WTC11 (cell line): ENCODE results near the gene RNF126. TPM values are rescaled to one million over a fixed set of nuclear protein-coding genes. Genes with fewer than 3 reads are reported as not detected.

Experiments
- CREB1 ChIP-seq: sonication (generic); formaldehyde crosslinking; IDR thresholded peaks from 2 replicates; pipeline ENCODE4 v1.8.0; 2023; ENCODE audit warnings: mild to moderate bottlenecking, missing genetic modification reagents
- PRDM15 ChIP-seq: sonication (generic); formaldehyde crosslinking; IDR thresholded peaks from 2 replicates; pipeline ENCODE4 v1.8.0; 2022; ENCODE audit warnings: missing genetic modification reagents
- USF1 ChIP-seq: sonication (generic); formaldehyde crosslinking; IDR thresholded peaks from 2 replicates; pipeline ENCODE4 v1.8.0; 2022; ENCODE audit warnings: mild to moderate bottlenecking, missing genetic modification reagents
- ZNF532 ChIP-seq: fragments of 250-450 bp; sonication (Bioruptor Pico); IDR thresholded peaks from 2 replicates; pipeline ENCODE4 v1.9.0; 2021; ENCODE audit warnings: mild to moderate bottlenecking, borderline replicate concordance
- total RNA-seq: library from RNA; stranded (reverse); gene quantifications from 3 replicates; pipeline ENCODE4 v1.2.3, GENCODE V29; 2021

Gene RNF126
- total RNA-seq, 1 experiment from 2014 or later: 84.4 TPM

DNA sequence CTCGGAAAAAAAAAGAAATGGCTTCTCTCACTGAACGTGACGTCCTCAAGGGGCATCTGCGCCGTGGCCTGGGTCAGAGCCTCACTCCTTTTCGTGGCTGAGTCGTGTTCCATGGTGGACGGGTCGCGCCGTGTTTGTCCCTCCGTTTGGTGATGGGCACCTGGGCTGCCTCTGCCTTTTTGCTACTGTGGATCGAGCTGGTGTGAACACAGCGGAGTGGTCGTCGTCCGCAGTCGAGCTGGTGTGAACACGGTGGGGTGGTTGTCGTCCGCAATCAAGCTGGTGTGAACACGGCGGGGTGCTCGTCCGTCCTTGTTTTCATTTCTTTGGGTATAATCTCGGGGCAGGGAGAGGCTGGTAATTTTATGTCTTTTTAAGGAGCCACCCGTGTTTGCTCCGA is 61.7 kb downstream of the RNF126 start (continued):
- TF ChIP-seq ZNF532 (CRISPR knock-in tag) (no peak), CREB1 (CRISPR knock-in tag) (no peak), PRDM15 (CRISPR knock-in tag) (no peak), USF1 (CRISPR knock-in tag) (no peak)

Other genes with a start within 250 kb of the RNF126 start
- gene SHC2, start 202.2 kb downstream of the RNF126 start, total RNA-seq: 8.4 to 9.8 TPM (median 9.0 TPM) in 3 replicates
- gene MADCAM1, start 166.7 kb downstream of the RNF126 start, total RNA-seq: 3.2 to 4.7 TPM (median 3.9 TPM) in 3 replicates
- 14.3 to 18.8 TPM (median 14.9 TPM) in 3 replicates for gene TPGS1, start 155.7 kb downstream of the RNF126 start, total RNA-seq
- gene CDC34, start 131.5 kb downstream of the RNF126 start, total RNA-seq: 124 to 129 TPM (median 126 TPM) in 3 replicates
- 0.21 to 0.68 TPM (median 0.60 TPM) in 3 replicates for gene GZMM, start 119.2 kb downstream of the RNF126 start, total RNA-seq
- 758 to 847 TPM (median 841 TPM) in 3 replicates for gene BSG, start 90.6 kb downstream of the RNF126 start, total RNA-seq
- 8.0 to 9.2 TPM (median 8.1 TPM) in 3 replicates for gene HCN2, start 73.3 kb downstream of the RNF126 start, total RNA-seq
- 113 to 139 TPM (median 116 TPM) in 3 replicates for gene POLRMT, start 29.7 kb downstream of the RNF126 start, total RNA-seq
- 1.4 to 1.6 TPM (median 1.6 TPM) in 3 replicates for gene FGF22, start 23.3 kb downstream of the RNF126 start, total RNA-seq
- gene FSTL3, start 13.2 kb upstream of the RNF126 start, total RNA-seq: 8.7 to 12.2 TPM (median 10.1 TPM) in 3 replicates
- gene PRSS57, start 32.2 kb upstream of the RNF126 start, total RNA-seq: not detected in 3 replicates
- 17.7 to 25.6 TPM (median 22.1 TPM) in 3 replicates for gene PALM, start 45.7 kb upstream of the RNF126 start, total RNA-seq
- gene MISP, start 87.9 kb upstream of the RNF126 start, total RNA-seq: 0.66 to 0.78 TPM (median 0.70 TPM) in 3 replicates
- gene PTBP1, start 134.2 kb upstream of the RNF126 start, total RNA-seq: 663 to 692 TPM (median 680 TPM) in 3 replicates
- 60.6 to 86.8 TPM (median 83.9 TPM) in 3 replicates for gene PLPPR3, start 158.7 kb upstream of the RNF126 start, total RNA-seq
- 1.2 to 3.3 TPM (median 2.5 TPM) in 3 replicates for gene AZU1, start 164.6 kb upstream of the RNF126 start, total RNA-seq
- gene PRTN3, start 177.8 kb upstream of the RNF126 start, total RNA-seq: 0.53 to 0.82 TPM (median 0.61 TPM) in 3 replicates
- not detected in 3 replicates for gene ELANE, start 189.1 kb upstream of the RNF126 start, total RNA-seq
- 1.7 to 2.7 TPM (median 2.5 TPM) in 3 replicates for gene CFD, start 196.4 kb upstream of the RNF126 start, total RNA-seq
- gene MED16, start 230.0 kb upstream of the RNF126 start, total RNA-seq: 66.9 to 88.8 TPM (median 84.5 TPM) in 3 replicates
- not detected in 3 replicates for gene RNU6-9, start 230.3 kb upstream of the RNF126 start, total RNA-seq